WTC11 (cell line): Measurements from ENCODE around the gene MUC20. TPM values are rescaled to one million over a fixed set of nuclear protein-coding genes. Genes with fewer than 3 reads are reported as not detected.

Experiments
- ATAC-seq: fragments of 200-7000 bp; cut with Tn5 transposase; 2 replicates; pipeline ENCODE4 v1.10.0; 2021; ENCODE audit warnings: mild to moderate bottlenecking, moderate library complexity
- CTCF ChIA-PET: fragments of 300-600 bp; sonication (Branson Sonifier 250); formaldehyde crosslinking; loops from one replicate; lab custom pipeline; 2021; ENCODE audit warnings: antibody characterized with exemption; lab: Charles Lee
- POLR2A ChIA-PET: fragments of 350-600 bp; sonication (Branson Sonifier 250); formaldehyde crosslinking; loops from one replicate; lab custom pipeline; 2021; ENCODE audit warnings: antibody characterized with exemption; lab: Charles Lee
- DNase-seq: peaks from one replicate; pipeline ENCODE4 v3.0.0; 2021; ENCODE audit warnings: low spot score
- H3K27ac Mint-ChIP-seq: 2 replicates; pipeline ENCODE4 v1.8.0; 2021; ENCODE audit warnings: mixed read lengths
- H3K27me3 Mint-ChIP-seq: 2 replicates; pipeline ENCODE4 v1.8.0; 2021; ENCODE audit warnings: low read depth, mild to moderate bottlenecking, moderate library complexity, mixed read lengths
- H3K36me3 Mint-ChIP-seq: 2 replicates; pipeline ENCODE4 v1.8.0; 2021; ENCODE audit warnings: mixed read lengths
- H3K4me1 Mint-ChIP-seq: 2 replicates; pipeline ENCODE4 v1.8.0; 2022; ENCODE audit warnings: mixed read lengths
- H3K4me3 Mint-ChIP-seq: 2 replicates; pipeline ENCODE4 v1.8.0; 2021; ENCODE audit warnings: mild to moderate bottlenecking, moderate library complexity, mixed read lengths
- H3K9me3 Mint-ChIP-seq: 2 replicates; pipeline ENCODE4 v1.8.0; 2021; ENCODE audit warnings: mixed read lengths
- AR ChIP-seq: fragments of 250-450 bp; sonication (Bioruptor Pico); IDR thresholded peaks from 2 replicates; pipeline ENCODE4 v1.9.0; 2021; ENCODE audit warnings: mild to moderate bottlenecking
- ATF6 ChIP-seq: sonication (generic); formaldehyde crosslinking; IDR thresholded peaks from 2 replicates; pipeline ENCODE4 v1.8.1; 2023; ENCODE audit warnings: mild to moderate bottlenecking, missing genetic modification reagents
- EMX1 ChIP-seq: fragments of 250-450 bp; sonication (Bioruptor Pico); IDR thresholded peaks from 2 replicates; pipeline ENCODE4 v1.8.0; 2021; ENCODE audit warnings: mild to moderate bottlenecking
- ETV6 ChIP-seq: sonication (generic); formaldehyde crosslinking; IDR thresholded peaks from 2 replicates; pipeline ENCODE4 v1.8.1; 2022; ENCODE audit warnings: mild to moderate bottlenecking, missing genetic modification reagents
- FOXP1 ChIP-seq: sonication (generic); formaldehyde crosslinking; IDR thresholded peaks from 2 replicates; pipeline ENCODE4 v1.8.0; 2022; ENCODE audit warnings: missing genetic modification reagents, mild to moderate bottlenecking, moderate library complexity, borderline replicate concordance
- FOXP4 ChIP-seq: sonication (generic); formaldehyde crosslinking; IDR thresholded peaks from 2 replicates; pipeline ENCODE4 v1.8.0; 2022; ENCODE audit warnings: mild to moderate bottlenecking, missing genetic modification reagents
- OVOL2 ChIP-seq: fragments of 250-450 bp; sonication (Bioruptor Pico); IDR thresholded peaks from 2 replicates; pipeline ENCODE4 v1.9.0; 2021; ENCODE audit warnings: mild to moderate bottlenecking, borderline replicate concordance
- SOX15 ChIP-seq: fragments of 250-450 bp; sonication (Bioruptor Pico); IDR thresholded peaks from 2 replicates; pipeline ENCODE4 v1.9.0; 2021; ENCODE audit warnings: mild to moderate bottlenecking
- USF1 ChIP-seq: sonication (generic); formaldehyde crosslinking; IDR thresholded peaks from 2 replicates; pipeline ENCODE4 v1.8.0; 2022; ENCODE audit warnings: mild to moderate bottlenecking, missing genetic modification reagents
- ZBTB21 ChIP-seq: sonication (generic); formaldehyde crosslinking; IDR thresholded peaks from 2 replicates; pipeline ENCODE4 v1.8.1; 2023; ENCODE audit warnings: mild to moderate bottlenecking, missing genetic modification reagents, borderline replicate concordance
- ZNF121 ChIP-seq: sonication (generic); formaldehyde crosslinking; IDR thresholded peaks from 2 replicates; pipeline ENCODE4 v1.8.0; 2023; ENCODE audit warnings: missing genetic modification reagents
- ZNF423 ChIP-seq: fragments of 250-450 bp; sonication (Bioruptor Pico); IDR thresholded peaks from 2 replicates; pipeline ENCODE4 v2.1.2; 2022; ENCODE audit warnings: mild to moderate bottlenecking, moderate library complexity
- ZNF425 ChIP-seq: fragments of 250-450 bp; sonication (Bioruptor Pico); conservative IDR thresholded peaks from 2 replicates; pipeline ENCODE4 v1.9.0; 2021; ENCODE audit warnings: mild to moderate bottlenecking
- total RNA-seq: library from RNA; stranded (reverse); gene quantifications from 3 replicates; pipeline ENCODE4 v1.2.3, GENCODE V29; 2021
- TF ChIP-seq, protein P1 (sequence below): fragments of 250-450 bp; sonication (Bioruptor Pico); IDR thresholded peaks from 2 replicates; pipeline ENCODE4 v1.9.0; 2021; ENCODE audit warnings: mild to moderate bottlenecking
- TF ChIP-seq, protein P2 (sequence below): sonication (generic); formaldehyde crosslinking; IDR thresholded peaks from 2 replicates; pipeline ENCODE4 v1.8.0; 2022; ENCODE audit warnings: missing genetic modification reagents
- TF ChIP-seq, protein P3 (sequence below): fragments of 250-450 bp; sonication (Bioruptor Pico); IDR thresholded peaks from 2 replicates; pipeline ENCODE4 v2.1.2; 2022; ENCODE audit warnings: mild to moderate bottlenecking, moderate library complexity

MUC20 gene
- total RNA-seq, 1 experiment from 2014 or later = 0.77 TPM

DNA sequence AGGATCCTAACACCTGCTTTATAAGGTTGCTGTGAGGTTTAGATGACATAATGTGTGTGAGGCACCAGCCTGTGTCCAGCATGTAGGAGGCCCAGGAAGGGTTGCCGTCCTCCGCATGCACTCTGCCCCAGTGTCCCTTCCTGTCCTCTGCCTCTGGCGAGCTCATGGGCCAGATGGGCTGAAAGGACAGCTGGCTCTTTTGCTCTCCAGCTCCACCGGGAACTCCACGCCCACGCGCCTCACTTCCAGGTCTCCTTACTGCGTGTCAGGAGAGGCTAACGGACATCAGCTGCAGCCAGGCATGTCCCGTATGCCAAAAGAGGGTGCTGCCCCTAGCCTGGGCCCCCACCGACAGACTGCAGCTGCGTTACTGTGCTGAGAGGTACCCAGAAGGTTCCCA lies 12.2 kb downstream of the MUC20 start:
- H3K27ac Mint-ChIP-seq = no peak overlapping the region
- POLR2A ChIA-PET = no interaction called here
- no peaks in the 10 kb centered on the region for H3K36me3 Mint-ChIP-seq
- TF ChIP-seq ZNF425 (CRISPR knock-in tag) (no peak), ZNF423 (no peak), FOXP4 (CRISPR knock-in tag) (no peak), ETV6 (CRISPR knock-in tag) (no peak), OVOL2 (CRISPR knock-in tag) (no peak), EMX1 (CRISPR knock-in tag) (no peak), FOXP1 (CRISPR knock-in tag) (no peak), ATF6 (no peak), ZBTB21 (no peak)
- DNase-seq (no peak), ATAC-seq (no peak)
- no peak overlapping the region for H3K4me3 Mint-ChIP-seq
- no peaks in the 10 kb centered on the region for H3K4me1 Mint-ChIP-seq
- CTCF ChIA-PET = interaction anchor here (1.0 to 1.5 kb wide), 2 partner anchors 15 to 42 kb away, joined by 3 to 5 read pairs; no protein-coding TSS in a partner anchor
- no peaks in the 10 kb centered on the region for H3K9me3 Mint-ChIP-seq
- H3K27me3 Mint-ChIP-seq = peaks cover 7% of the 10 kb centered on the region

- Mint-ChIP-seq H3K4me3 (no peak overlapping the region), H3K27ac (no peak overlapping the region), H3K27me3 (peaks cover 3% of the 10 kb centered on the region), H3K36me3 (no peaks in the 10 kb centered on the region), H3K4me1 (no peaks in the 10 kb centered on the region), H3K9me3 (peaks cover 5% of the 10 kb centered on the region)
- CTCF ChIA-PET = no interaction called here
- DNase-seq (no peak), ATAC-seq (no peak)
- POLR2A ChIA-PET = no interaction called here
- TF ChIP-seq ETV6 (CRISPR knock-in tag) (no peak), ZBTB21 (no peak), USF1 (CRISPR knock-in tag) (no peak), SOX15 (CRISPR knock-in tag) (no peak), ZNF121 (no peak), AR (no peak)
- TF ChIP-seq, protein P1, sequence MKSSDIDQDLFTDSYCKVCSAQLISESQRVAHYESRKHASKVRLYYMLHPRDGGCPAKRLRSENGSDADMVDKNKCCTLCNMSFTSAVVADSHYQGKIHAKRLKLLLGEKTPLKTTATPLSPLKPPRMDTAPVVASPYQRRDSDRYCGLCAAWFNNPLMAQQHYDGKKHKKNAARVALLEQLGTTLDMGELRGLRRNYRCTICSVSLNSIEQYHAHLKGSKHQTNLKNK (CRISPR knock-in tag) = no peak
- TF ChIP-seq, protein P2, sequence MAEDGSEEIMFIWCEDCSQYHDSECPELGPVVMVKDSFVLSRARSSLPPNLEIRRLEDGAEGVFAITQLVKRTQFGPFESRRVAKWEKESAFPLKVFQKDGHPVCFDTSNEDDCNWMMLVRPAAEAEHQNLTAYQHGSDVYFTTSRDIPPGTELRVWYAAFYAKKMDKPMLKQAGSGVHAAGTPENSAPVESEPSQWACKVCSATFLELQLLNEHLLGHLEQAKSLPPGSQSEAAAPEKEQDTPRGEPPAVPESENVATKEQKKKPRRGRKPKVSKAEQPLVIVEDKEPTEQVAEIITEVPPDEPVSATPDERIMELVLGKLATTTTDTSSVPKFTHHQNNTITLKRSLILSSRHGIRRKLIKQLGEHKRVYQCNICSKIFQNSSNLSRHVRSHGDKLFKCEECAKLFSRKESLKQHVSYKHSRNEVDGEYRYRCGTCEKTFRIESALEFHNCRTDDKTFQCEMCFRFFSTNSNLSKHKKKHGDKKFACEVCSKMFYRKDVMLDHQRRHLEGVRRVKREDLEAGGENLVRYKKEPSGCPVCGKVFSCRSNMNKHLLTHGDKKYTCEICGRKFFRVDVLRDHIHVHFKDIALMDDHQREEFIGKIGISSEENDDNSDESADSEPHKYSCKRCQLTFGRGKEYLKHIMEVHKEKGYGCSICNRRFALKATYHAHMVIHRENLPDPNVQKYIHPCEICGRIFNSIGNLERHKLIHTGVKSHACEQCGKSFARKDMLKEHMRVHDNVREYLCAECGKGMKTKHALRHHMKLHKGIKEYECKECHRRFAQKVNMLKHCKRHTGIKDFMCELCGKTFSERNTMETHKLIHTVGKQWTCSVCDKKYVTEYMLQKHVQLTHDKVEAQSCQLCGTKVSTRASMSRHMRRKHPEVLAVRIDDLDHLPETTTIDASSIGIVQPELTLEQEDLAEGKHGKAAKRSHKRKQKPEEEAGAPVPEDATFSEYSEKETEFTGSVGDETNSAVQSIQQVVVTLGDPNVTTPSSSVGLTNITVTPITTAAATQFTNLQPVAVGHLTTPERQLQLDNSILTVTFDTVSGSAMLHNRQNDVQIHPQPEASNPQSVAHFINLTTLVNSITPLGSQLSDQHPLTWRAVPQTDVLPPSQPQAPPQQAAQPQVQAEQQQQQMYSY (CRISPR knock-in tag) = no peak
- TF ChIP-seq, protein P3, sequence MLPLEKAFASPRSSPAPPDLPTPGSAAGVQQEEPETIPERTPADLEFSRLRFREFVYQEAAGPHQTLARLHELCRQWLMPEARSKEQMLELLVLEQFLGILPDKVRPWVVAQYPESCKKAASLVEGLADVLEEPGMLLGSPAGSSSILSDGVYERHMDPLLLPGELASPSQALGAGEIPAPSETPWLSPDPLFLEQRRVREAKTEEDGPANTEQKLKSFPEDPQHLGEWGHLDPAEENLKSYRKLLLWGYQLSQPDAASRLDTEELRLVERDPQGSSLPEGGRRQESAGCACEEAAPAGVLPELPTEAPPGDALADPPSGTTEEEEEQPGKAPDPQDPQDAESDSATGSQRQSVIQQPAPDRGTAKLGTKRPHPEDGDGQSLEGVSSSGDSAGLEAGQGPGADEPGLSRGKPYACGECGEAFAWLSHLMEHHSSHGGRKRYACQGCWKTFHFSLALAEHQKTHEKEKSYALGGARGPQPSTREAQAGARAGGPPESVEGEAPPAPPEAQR (CRISPR knock-in tag) = no peak
These were observed 14.4 kb downstream of the MUC20 start for GRCh38 chr3:195735036-195735695.
